GM12872 (cell line): ENCODE data around the gene PML.
A peak's percentile ranks its signal among the peaks of the same experiment; 100 is the strongest.

ENCODE experiments used
- TF ChIP-seq, protein P1 (sequence below): IDR thresholded peaks from 3 replicates; pipeline ENCODE4 v1.5.1; 2011; ENCODE audit warnings: low read depth, mild to moderate bottlenecking, low read length, moderate library complexity; ENCODE audit not compliant: insufficient read depth

PML gene

DNA sequence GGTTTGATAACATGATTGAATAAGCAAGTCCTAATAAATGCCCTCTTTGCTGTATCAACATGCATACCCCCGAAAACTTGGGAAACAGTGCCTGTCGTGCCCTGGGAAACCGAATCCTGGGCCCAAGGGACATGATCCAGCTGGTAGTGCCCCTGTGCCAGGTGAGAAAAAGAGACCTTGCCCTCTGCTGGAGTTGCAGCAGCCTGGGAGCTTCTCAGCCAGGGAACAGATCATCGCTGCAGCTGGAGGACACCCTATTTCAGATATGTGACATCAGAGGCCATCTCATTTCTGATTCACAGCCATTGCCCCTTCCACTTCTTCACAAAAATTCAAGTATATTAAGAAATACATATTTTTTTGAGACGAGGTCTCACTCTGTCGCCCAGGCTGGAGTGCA, 34.7 kb upstream of the PML start:
- TF ChIP-seq, protein P1, sequence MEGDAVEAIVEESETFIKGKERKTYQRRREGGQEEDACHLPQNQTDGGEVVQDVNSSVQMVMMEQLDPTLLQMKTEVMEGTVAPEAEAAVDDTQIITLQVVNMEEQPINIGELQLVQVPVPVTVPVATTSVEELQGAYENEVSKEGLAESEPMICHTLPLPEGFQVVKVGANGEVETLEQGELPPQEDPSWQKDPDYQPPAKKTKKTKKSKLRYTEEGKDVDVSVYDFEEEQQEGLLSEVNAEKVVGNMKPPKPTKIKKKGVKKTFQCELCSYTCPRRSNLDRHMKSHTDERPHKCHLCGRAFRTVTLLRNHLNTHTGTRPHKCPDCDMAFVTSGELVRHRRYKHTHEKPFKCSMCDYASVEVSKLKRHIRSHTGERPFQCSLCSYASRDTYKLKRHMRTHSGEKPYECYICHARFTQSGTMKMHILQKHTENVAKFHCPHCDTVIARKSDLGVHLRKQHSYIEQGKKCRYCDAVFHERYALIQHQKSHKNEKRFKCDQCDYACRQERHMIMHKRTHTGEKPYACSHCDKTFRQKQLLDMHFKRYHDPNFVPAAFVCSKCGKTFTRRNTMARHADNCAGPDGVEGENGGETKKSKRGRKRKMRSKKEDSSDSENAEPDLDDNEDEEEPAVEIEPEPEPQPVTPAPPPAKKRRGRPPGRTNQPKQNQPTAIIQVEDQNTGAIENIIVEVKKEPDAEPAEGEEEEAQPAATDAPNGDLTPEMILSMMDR, result no peak

DNA sequence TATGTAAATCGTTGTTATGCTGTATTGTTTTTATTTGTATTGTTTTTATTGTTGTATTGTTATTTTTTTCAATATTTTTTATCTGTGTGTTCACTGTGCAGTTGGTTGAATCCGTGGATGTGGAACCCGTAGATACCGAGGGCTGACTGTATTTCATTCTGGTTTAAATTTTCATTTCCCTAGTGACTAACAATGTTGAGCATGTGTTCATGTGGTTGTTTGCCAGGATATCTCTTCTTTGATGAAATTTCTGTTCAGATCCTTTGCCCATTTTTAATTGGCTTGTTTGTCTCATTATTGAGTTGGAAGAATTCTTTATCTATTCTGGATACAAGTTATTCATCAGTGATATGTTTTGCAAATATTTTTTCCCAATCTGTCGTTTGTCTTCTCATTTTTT, 32.1 kb upstream of the PML start:
- TF ChIP-seq, protein P1, result no peak

DNA sequence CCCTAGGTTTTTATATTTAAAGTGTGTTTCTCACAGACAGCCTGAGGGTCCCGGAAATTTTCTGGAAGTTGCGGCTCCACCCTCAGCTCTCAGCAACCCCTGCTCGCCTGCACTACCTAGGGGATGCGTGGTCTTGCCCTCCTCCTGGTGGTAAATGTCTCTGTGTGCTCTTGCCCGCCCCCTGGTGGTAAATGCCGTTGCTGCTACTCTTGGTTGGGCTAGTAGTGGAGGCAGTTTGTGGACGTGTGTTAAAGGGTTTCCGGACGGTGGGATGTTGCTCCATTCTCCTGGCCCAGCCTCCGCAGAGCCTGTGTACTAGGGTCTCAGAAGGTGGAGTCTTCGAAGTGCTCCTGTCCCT, 29.8 kb upstream of the PML start:
- TF ChIP-seq, protein P1, result peak; percentile 97

DNA sequence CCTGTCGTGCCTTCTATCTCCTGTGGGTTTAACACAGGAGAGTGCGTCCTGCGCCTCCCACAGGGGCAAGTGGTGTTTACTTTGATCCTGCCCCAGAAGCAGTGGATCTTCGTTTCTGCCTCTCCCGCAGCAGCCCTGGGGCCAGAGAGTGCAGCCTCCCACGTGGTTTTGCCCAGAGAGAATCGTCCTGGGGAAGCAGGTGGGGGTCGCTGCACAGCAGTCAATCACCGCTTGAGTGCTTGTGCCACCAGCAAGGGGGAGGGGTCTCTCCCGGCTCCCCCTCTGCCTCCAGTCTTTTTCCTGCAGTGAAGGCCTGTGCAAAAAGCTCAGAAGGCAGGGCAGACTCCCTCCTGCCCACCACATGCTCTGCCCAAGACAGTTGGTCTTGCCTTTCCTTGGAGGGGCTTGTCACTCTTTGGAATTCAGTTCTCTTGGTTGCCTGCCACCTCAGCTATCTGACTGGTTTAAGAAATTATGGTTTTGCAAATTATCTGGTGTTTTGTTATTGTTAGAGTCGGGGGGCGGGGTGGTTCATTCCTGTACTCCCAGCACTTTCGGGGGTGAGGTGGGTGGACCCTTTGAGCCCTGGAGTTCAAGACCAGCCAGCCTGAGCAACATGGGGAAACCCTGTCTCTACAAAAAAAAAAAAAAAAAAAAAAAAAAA, 29.3 kb upstream of the PML start:
- TF ChIP-seq, protein P1, result no peak

DNA sequence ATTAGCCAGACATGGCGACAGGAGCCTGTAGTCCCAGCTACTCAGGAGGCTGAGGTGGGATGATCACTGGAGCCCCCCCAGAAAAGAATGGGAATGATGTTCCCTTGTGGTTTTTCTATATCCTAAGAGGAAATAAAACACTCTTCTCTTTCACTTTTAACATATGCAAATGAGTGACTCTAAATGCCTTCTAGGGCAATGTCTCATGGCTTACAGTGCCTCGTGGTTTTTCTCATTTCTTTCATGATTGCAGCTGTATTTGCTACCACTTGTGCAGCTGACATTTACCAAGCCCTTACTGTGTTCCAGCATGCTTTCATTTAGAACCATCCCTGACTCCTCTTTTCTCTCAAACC, 28.8 kb upstream of the PML start:
- TF ChIP-seq, protein P1, result no peak

DNA sequence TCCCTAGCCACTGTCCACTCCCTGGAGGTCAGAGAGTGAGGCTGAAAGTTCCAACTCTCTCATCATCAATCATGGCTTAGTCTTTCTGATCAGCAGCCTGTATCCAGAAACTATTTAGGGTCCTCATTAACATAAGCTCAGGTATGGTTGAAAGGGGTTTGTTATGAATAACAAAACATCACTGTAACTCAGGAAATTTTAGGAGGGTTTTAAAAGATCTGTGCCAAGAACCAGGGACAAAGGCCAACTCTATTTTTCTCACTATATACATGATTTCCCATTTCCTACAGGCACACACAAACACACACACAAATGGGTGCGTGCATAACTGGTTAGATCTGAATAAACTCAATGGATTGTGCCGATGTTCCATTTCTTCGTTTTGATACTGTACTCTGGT, 26.1 kb upstream of the PML start:
- TF ChIP-seq, protein P1, result no peak

DNA sequence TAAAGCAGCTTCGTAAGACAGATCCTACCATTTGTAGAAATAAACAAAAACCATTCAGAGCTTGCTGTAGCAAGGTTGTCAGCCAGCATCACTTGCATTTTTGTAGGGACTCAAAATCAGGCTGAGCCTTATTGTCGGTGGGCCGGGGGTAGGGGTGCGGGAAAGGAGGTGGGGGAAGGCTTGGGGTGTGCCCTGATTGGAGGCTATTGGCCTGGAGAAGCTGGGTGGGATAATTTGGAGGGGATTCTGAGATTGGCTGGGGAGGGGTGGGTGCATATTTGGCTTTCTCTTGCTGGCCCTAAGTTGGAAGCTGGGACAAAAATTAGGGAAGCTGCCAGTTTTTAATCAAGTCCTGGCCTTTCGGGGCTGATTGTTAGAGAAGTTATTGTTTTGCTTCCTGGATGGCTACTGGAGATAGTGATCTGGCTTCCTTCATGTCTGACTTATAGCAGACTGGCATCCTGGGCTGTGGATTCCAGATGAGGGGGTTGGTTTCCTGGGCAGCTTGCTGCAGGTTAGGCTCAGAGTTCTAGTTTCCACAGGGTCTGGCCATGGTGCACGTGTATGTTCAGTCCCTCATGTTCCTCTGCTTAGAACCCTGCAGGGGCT, 25.3 kb upstream of the PML start:
- TF ChIP-seq, protein P1, result no peak
